ENCODE results near the gene PASK.

Gene PASK

GRCh38 chr2:241125626-241126025, 23.6 kb downstream of the PASK start:
- DNase-seq (ENCODE audit: low read depth) = no peak

GRCh38 chr2:241123816-241124536, 25.3 kb downstream of the PASK start:
- DNase-seq (ENCODE audit: low read depth) = peak; percentile 36

DNA sequence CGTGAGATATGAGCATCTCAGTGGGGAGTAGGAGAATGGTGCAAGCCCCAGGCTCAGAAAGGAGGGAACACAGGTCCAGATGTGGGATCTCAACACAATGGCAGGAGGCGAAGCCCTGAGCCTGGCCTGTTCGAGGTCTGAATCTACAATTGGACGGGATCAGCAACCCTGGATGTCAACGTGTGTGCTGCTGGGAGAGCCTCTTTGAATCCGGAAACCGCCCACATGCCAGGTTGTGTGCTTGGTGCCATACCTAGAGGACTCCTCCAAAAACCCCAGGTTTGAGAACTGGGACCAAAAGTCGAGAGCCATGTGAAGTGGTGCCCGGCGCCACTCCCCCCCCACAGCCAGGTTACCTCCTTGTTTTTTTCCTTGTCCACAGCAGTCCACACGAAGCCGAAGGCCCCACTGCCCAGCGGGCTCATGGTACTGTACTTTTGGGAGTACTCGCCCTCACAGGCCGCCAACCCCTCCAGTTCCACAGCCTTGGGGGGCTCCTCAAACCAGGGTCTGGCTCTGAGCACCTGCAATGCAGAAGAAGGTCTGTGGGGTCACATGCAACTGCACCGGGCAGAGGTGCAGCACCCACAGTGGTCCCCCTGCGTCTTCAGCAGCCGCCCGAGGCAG, 26.8 kb downstream of the PASK start:
- no peak for DNase-seq (ENCODE audit: low read depth)

- no peak for DNase-seq (ENCODE audit: low read depth)
These were observed 28.3 kb downstream of the PASK start for GRCh38 chr2:241121008-241121407.

- DNase-seq (ENCODE audit: low read depth) = no peak
These were observed 28.8 kb downstream of the PASK start for GRCh38 chr2:241120440-241120839.

GRCh38 chr2:241118737-241119505, 30.4 kb downstream of the PASK start:
- DNase-seq (ENCODE audit: low read depth) = no peak

DNA sequence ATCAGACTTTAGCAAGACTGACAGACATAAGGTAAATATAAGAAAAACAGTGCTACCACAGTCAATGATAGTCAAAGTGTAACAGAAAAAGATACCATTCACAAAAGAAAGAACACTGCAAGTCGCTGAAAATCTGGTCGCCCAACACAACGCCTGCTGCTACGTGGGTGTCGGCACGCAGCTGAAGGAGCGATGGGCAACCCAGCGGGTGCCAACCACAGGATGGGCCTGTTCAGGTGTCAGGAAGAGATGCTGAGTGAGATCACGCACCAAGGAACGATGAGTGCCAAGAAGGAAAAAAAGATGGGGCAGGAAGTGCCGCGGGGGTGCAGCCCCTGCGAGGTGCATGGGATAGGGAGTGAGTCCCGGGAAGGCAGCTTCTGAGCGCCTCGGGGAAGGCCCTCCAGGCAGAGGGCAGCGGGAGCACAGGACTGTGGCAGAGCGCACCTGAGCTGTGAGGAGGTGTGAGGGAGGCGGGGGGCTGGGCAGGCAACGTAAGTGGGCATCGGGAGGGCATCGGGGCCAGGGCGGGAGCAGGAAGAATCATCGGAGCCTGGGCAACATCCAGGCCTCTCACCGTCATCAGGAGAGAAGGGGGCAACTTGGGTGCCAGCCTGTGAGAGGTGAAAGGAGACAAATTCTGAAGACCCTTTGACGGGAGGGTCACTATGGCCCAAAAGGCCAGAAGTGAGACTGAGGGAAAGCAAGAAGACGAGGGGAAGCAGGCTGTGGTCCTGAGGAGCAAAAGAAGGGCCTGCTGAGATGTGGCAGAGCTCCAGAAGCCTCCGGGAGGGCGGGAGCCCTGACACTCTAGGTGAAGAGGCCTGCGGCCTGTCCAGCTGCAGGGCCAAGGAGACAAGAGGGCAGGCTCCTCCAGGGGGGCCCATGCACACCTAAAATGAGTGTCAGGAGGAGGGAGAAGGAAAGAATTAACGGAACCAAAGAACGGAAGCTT, 32.4 kb downstream of the PASK start:
- DNase-seq (ENCODE audit: low read depth) = no peak

GRCh38 chr2:241115361-241115760, 33.9 kb downstream of the PASK start:
- DNase-seq (ENCODE audit: low read depth) = no peak

GRCh38 chr2:241114836-241115235, 34.4 kb downstream of the PASK start:
- no peak for DNase-seq (ENCODE audit: low read depth)

DNA sequence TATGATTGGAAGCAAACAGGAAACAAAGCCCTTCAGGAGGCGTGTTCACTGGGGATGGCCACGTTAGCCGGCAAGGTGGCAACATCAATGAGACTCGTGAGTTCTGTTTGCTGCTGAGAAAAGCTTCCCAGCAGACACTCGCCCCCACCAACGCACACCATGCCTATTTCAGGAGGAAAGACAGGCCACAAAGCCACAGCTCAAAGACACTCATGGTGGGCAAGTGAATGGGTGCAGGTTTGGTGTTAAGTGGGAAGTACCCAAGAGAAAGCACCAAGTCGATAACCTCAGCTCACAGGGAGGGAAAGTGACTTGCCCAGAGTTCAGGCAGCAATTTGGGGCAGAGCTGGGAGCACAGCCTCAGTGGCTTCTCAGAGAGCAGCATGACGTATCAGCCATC, 36.7 kb downstream of the PASK start:
- no peak for DNase-seq (ENCODE audit: low read depth)

GRCh38 chr2:241112046-241112445, 37.2 kb downstream of the PASK start:
- DNase-seq (ENCODE audit: low read depth) = no peak

DNA sequence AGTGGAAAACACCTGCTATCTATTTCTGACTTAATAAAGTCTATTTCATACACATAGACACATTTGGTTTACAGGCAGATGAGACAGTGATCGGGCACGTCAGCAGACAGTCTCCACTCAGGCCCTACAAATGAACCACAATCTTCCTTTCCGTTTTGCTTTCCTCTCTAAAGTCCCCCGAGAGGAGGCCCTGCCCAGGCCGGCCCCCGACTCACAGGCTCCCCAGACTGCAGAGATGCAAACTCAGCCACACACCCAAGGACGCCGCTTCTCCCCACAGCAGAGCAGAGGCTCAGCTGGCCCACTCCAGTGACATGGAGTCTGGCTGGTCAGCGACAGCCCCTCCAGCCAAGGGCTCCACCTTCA, 37.8 kb downstream of the PASK start:
- no peak for DNase-seq (ENCODE audit: low read depth)

DNA sequence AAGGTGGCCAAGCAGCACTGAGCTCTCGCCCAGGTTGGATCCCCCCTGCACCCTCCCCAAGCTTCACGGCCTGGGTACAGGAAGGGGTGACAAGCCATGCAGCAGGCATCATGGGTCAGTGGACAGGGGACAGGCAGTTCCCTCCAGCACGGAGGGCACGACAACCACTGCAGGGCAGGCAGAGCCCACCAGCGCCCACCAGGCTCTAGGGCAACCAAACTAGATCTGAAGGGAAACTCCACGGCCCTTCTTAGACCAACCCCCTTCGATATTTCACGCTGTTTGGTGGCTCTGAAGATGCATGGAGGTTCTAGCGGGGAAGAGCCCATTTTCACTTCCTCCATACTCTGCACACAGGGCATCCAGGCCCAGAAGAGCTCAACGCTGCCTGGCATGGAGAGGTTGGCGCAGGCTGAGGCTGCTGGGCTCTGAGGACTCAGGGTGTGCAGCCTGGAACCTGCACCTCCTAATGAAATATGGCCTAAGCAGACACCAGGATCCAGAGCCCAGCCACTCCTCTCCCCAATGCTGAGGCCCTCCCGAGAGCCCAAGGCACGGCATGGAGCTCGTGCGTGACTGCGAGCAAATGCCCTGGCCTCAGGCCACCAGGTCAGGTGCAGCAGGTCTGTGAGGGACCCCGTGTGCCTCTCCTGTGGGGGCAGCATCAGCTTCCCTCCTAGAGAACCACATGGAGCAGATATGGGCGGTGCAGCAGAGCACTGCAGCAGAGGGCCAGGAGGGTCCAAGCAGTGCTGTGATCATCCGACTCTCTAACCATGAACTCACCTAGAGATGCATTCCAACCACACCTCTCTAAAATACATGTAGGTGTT, 38.4 kb downstream of the PASK start:
- no peak for DNase-seq (ENCODE audit: low read depth)

GRCh38 chr2:241110089-241110606, 39.1 kb downstream of the PASK start:
- DNase-seq (ENCODE audit: low read depth) = no peak

GRCh38 chr2:241109210-241110088, 39.8 kb downstream of the PASK start:
- no peak for DNase-seq (ENCODE audit: low read depth)

DNA sequence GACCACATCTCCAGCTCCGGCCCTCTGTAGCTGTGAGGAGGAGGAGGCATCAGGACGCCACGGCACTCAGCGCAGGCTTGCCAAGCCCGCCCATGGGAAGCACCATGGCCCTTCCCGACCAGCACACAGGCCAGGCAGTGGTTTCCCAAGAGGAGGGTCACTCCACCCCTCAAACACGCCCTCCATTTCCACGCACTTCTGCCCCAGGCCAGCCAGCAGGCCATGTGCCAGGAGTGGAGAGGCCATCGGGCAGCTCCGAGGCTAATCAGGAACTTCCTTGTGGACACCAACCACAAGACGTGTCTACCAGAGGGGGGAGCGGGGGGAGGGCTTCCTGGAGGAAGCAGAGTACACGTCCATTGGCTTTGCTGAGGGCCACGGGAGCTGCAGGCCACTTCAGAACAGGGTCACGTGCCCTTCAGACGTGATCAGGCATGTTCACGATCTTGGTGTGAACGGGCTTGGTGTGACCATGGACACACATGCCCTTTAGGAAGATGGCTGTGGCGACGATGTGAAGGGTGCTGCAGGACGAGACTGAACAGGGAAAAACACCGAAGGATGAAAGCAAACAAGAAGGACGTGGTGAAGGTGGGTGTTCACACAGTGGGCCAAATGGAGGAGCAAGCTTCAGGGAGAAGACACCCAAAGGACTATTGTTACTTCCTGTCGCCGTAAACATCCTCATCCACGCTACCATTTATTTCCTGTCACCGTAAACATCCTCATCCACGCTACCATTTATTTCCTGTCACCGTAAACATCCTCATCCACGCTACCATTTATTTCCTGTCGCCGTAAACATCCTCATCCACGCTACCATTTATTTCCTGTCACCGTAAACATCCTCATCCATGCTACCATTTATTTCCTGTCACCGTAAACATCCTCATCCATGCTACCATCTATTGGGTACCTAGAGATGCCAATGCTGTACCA, 40.7 kb downstream of the PASK start:
- DNase-seq (ENCODE audit: low read depth) = no peak

- DNase-seq (ENCODE audit: low read depth) = no peak
These were observed 42.1 kb downstream of the PASK start for GRCh38 chr2:241107031-241107783.

DNA sequence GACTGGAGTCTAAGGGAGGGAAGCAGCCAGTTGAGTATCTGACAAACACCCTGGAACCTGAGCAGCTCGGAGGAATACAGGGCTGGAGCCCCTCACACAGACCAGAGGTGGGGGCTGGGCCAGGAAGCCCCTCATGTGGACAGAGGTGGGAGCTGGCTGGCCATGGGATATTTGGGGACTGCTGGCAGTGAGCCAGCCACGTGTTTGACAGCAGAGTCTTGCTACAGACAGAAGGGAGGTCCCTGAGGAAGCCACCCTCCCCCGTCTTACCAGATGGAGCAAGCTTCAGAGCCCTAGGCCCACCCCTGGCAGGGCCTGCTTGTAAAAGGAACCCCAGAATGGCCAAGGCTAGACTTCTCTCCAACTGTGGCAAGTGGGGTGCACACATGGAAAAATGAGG, 43.6 kb downstream of the PASK start:
- DNase-seq (ENCODE audit: low read depth) = no peak

Data from activated T-helper 1 cell treated with Interleukin-2 at 50 U/mL for 16 hours (primary cell).